ENCODE data around the gene HERC3. TPM values are rescaled to one million over a fixed set of nuclear protein-coding genes. Genes with fewer than 3 reads are reported as not detected.

The HERC3 gene
- total and polyA plus RNA-seq, 12 donors: 3.4 to 40.1 (median 26.5) TPM

GRCh38 chr4:88722276-88722780 lies 130.0 kb downstream of the HERC3 start:
- Histone ChIP-seq H3K36me3 (replicated peaks in 1 of 2) (peaks cover 0 to 34% of the 10 kb centered on the region in 2 donors), H3K27ac (no peak overlapping the region), H3K27me3 (no peaks in the 10 kb centered on the region), H3K4me3 (no peak overlapping the region), H3K4me1 (replicated peaks in 1 of 2) (no peaks in the 10 kb centered on the region), H3K9me3 (replicated peaks in 1 of 3) (peaks cover 0 to 7% (median 5%) of the 10 kb centered on the region in 3 donors)
- no peak for DNase-seq
- 93 to 97% (median 95%) methylated on average over 10 of the region's 10 CpGs for WGBS, 4 donors
- intact Hi-C loops (cut with DNase I): no loop called here
- no peak for TF ChIP-seq POLR2A (IDR thresholded peaks at IDR 0.05)

GRCh38 chr4:88722828-88723227 lies 130.5 kb downstream of the HERC3 start:
- H3K9me3 ChIP-seq (replicated peaks in 1 of 3): peaks cover 0 to 2% (median under 1%) of the 10 kb centered on the region in 3 donors
- no peaks in the 10 kb centered on the region for H3K4me1 ChIP-seq (replicated peaks in 1 of 2)
- H3K36me3 ChIP-seq (replicated peaks in 1 of 2): peaks cover 0 to 39% of the 10 kb centered on the region in 2 donors
- WGBS, 4 donors: 71 to 87% (median 79%) methylated on average over 2 of the region's 2 CpGs
- DNase-seq: no peak
- no peaks in the 10 kb centered on the region for H3K27me3 ChIP-seq
- intact Hi-C loops (cut with DNase I): no loop called here
- H3K4me3 ChIP-seq: no peak overlapping the region
- H3K27ac ChIP-seq: no peak overlapping the region
- TF ChIP-seq POLR2A (IDR thresholded peaks at IDR 0.05) (no peak), CTCF (IDR thresholded peaks at IDR 0.05) (no peak)

GRCh38 chr4:88724406-88724805 lies 132.1 kb downstream of the HERC3 start:
- H3K4me1 ChIP-seq (replicated peaks in 1 of 2): no peaks in the 10 kb centered on the region
- no peak overlapping the region for H3K4me3 ChIP-seq
- intact Hi-C loops (cut with DNase I): no loop called here
- no peaks in the 10 kb centered on the region for H3K9me3 ChIP-seq (replicated peaks in 1 of 3)
- peaks cover 0 to 55% of the 10 kb centered on the region in 2 donors for H3K36me3 ChIP-seq (replicated peaks in 1 of 2)
- H3K27me3 ChIP-seq: no peaks in the 10 kb centered on the region
- WGBS, 4 donors: 89 to 94% (median 91%) methylated on average over 2 of the region's 2 CpGs
- DNase-seq: no peak
- no peak overlapping the region for H3K27ac ChIP-seq
- TF ChIP-seq POLR2A (IDR thresholded peaks at IDR 0.05): no peak
- no peak for TF ChIP-seq CTCF (IDR thresholded peaks at IDR 0.05)

GRCh38 chr4:88725143-88725542 lies 132.9 kb downstream of the HERC3 start:
- H3K4me3 ChIP-seq: no peak overlapping the region
- 96 to 98% (median 97%) methylated on average over 4 of the region's 4 CpGs for WGBS, 4 donors
- no peaks in the 10 kb centered on the region for H3K27me3 ChIP-seq
- intact Hi-C loops (cut with DNase I): no loop called here
- H3K27ac ChIP-seq: no peak overlapping the region
- peaks cover 0 to 62% of the 10 kb centered on the region in 2 donors for H3K36me3 ChIP-seq (replicated peaks in 1 of 2)
- no peak for DNase-seq
- TF ChIP-seq CTCF (IDR thresholded peaks at IDR 0.05): no peak
- TF ChIP-seq POLR2A (IDR thresholded peaks at IDR 0.05): no peak
- H3K9me3 ChIP-seq (replicated peaks in 1 of 3): no peaks in the 10 kb centered on the region
- H3K4me1 ChIP-seq (replicated peaks in 1 of 2): no peaks in the 10 kb centered on the region

GRCh38 chr4:88725986-88726385 lies 133.7 kb downstream of the HERC3 start:
- intact Hi-C loops (cut with DNase I): no loop called here
- H3K36me3 ChIP-seq (replicated peaks in 1 of 2): peaks cover 0 to 71% of the 10 kb centered on the region in 2 donors

More at GRCh38 chr4:88725986-88726385, 133.7 kb downstream of the HERC3 start:
- DNase-seq: no peak
- no peak overlapping the region for H3K4me3 ChIP-seq
- no peak overlapping the region for H3K27ac ChIP-seq
- H3K4me1 ChIP-seq (replicated peaks in 1 of 2): no peaks in the 10 kb centered on the region
- 79 to 90% (median 89%) methylated on average over 2 of the region's 2 CpGs for WGBS, 4 donors
- H3K27me3 ChIP-seq: no peaks in the 10 kb centered on the region
- no peak for TF ChIP-seq CTCF (IDR thresholded peaks at IDR 0.05)
- no peak for TF ChIP-seq POLR2A (IDR thresholded peaks at IDR 0.05)
- no peaks in the 10 kb centered on the region for H3K9me3 ChIP-seq (replicated peaks in 1 of 3)
